Measurements from ENCODE around the gene HCST. TPM values are rescaled to one million over a fixed set of nuclear protein-coding genes. Genes with fewer than 3 reads are reported as not detected.
A peak's percentile ranks its signal among the peaks of the same experiment; 100 is the strongest.

The HCST gene
- total and polyA plus RNA-seq, 2 of the 13 experiments (the other 11 are each of a cell fraction or from before 2014, with no cell fraction given) = 0.24 to 1.2 TPM

GRCh38 chr19:35945121-35945790 is 42.9 kb downstream of the HCST start:
- no peak overlapping the region for H3K27ac ChIP-seq (ENCODE audit: extremely low read length, insufficient read depth, low read length)
- CTCF ChIA-PET (ENCODE audit: low intra/inter-chr PET ratio, low total read pairs) = no interaction called here
- H3K4me1 ChIP-seq (ENCODE audit: insufficient read depth, low read length) = peaks cover 9% of the 10 kb centered on the region
- no peaks in the 10 kb centered on the region for H3K9me3 ChIP-seq (ENCODE audit: low read length)
- H3K9ac ChIP-seq (ENCODE audit: insufficient read depth, low read depth, low read length) = no peak overlapping the region
- in situ Hi-C loops (cut with HindIII; ENCODE audit: extremely low pct_ligation_motif_present, low pct_unique_long_range_greater_than_20kb) = no loop called here
- H3K79me2 ChIP-seq (ENCODE audit: insufficient read depth, low read length) = no peaks in the 10 kb centered on the region
- no peak for FAIRE-seq
- no TSS peak for BruUV-seq (replicated peaks)
- no peak overlapping the region for H3K4me3 ChIP-seq (replicated peaks in 1 of 3; ENCODE audit: insufficient read depth in 1 of 3, low read depth in 2 of 3, low read length in 3 of 3)
- H2AFZ ChIP-seq (ENCODE audit: low read length) = no peak overlapping the region
- WGBS (ENCODE audit: low lambda C conversion rate) = 90% methylated on average over 9 of the region's 11 CpGs
- no peak overlapping the region for H3K4me2 ChIP-seq (ENCODE audit: low read depth, low read length)
- intact Hi-C loops (cut with micrococcal nuclease; ENCODE audit: unreplicated experiment) = no loop called here
- POLR2A ChIA-PET = interaction anchor here (1.5 kb wide), 1 partner anchor 14 kb away, joined by 3 read pairs; no protein-coding TSS in a partner anchor
- no peak for TF ChIP-seq ATM (IDR thresholded peaks at IDR 0.05; ENCODE audit: borderline replicate concordance)
- TF ChIP-seq ZFP36 (IDR thresholded peaks at IDR 0.05; ENCODE audit: borderline replicate concordance, low read depth, low read length, partially characterized antibody) = peak; percentile 40
- no peak for TF ChIP-seq ZNF7 (CRISPR knock-in tag; IDR thresholded peaks at IDR 0.05)
- DNase-seq (ENCODE audit: low spot score) = no peak
- H3K27me3 ChIP-seq (ENCODE audit: control insufficient read depth in 1 of 2, insufficient read depth in 2 of 2, low read length in 2 of 2) = no peaks in the 10 kb centered on the region
- H4K20me1 ChIP-seq (ENCODE audit: insufficient read depth, low read length) = no peaks in the 10 kb centered on the region
- no peaks in the 10 kb centered on the region; a peak in 1 of 5 replicates for H3K36me3 ChIP-seq (replicated peaks in 1 of 2; ENCODE audit: control insufficient read depth in 1 of 2, insufficient read depth in 2 of 2, low read length in 2 of 2)
- ATAC-seq = no peak

GRCh38 chr19:35946203-35946602 is 43.9 kb downstream of the HCST start:
- intact Hi-C loops (cut with micrococcal nuclease; ENCODE audit: unreplicated experiment) (no loop called here), in situ Hi-C loops (cut with HindIII; ENCODE audit: extremely low pct_ligation_motif_present, low pct_unique_long_range_greater_than_20kb) (no loop called here)
- TSS peak; percentile 46 for BruUV-seq (replicated peaks)
- H3K79me2 ChIP-seq (ENCODE audit: insufficient read depth, low read length) = no peaks in the 10 kb centered on the region
- DNase-seq (ENCODE audit: low spot score) (no peak), ATAC-seq (no peak), FAIRE-seq (no peak)
- H2AFZ ChIP-seq (ENCODE audit: low read length) = no peak overlapping the region
- H3K27me3 ChIP-seq (ENCODE audit: control insufficient read depth in 1 of 2, insufficient read depth in 2 of 2, low read length in 2 of 2) = no peaks in the 10 kb centered on the region
- H3K36me3 ChIP-seq (replicated peaks in 1 of 2; ENCODE audit: control insufficient read depth in 1 of 2, insufficient read depth in 2 of 2, low read length in 2 of 2) = no peaks in the 10 kb centered on the region
- H4K20me1 ChIP-seq (ENCODE audit: insufficient read depth, low read length) = no peaks in the 10 kb centered on the region
- no peaks in the 10 kb centered on the region for H3K9me3 ChIP-seq (ENCODE audit: low read length)
- no peak overlapping the region for H3K4me2 ChIP-seq (ENCODE audit: low read depth, low read length)
- TF ChIP-seq GPN1 (CRISPR knock-in tag; IDR thresholded peaks at IDR 0.05; ENCODE audit: borderline replicate concordance) = no peak
- no peak for TF ChIP-seq ZKSCAN8 (CRISPR knock-in tag; IDR thresholded peaks at IDR 0.05; ENCODE audit: borderline replicate concordance)
- TF ChIP-seq ZNF121 (CRISPR knock-in tag; IDR thresholded peaks at IDR 0.05) = 0 out of 2 replicates have a peak, but pooled peaks have one; percentile 15
- 83% methylated on average over 4 of the region's 4 CpGs for WGBS (ENCODE audit: low lambda C conversion rate)
- CTCF ChIA-PET (ENCODE audit: low intra/inter-chr PET ratio, low total read pairs) = no interaction called here
- no peak overlapping the region for H3K4me3 ChIP-seq (replicated peaks in 1 of 3; ENCODE audit: insufficient read depth in 1 of 3, low read depth in 2 of 3, low read length in 3 of 3)
- POLR2A ChIA-PET = no interaction called here
- H3K27ac ChIP-seq (ENCODE audit: extremely low read length, insufficient read depth, low read length) = no peak overlapping the region
- H3K9ac ChIP-seq (ENCODE audit: insufficient read depth, low read depth, low read length) = no peak overlapping the region
- H3K4me1 ChIP-seq (ENCODE audit: insufficient read depth, low read length) = peaks cover 9% of the 10 kb centered on the region
